Fibroblast of lung (primary cell): Measurements from ENCODE around the gene TDRD9.

Experiments used
- CTCF ChIP-seq, 2 donors: IDR thresholded peaks in 1 of 2; conservative IDR thresholded peaks in 1 of 2; 1 replicate in 1 of 2; 2 replicates in 1 of 2; pipeline ENCODE4 v1.5.1; 2011 to 2012; ENCODE audit warnings: low read length in 2 of 2, control low read depth in 1 of 2, inconsistent platforms in 1 of 2, low read depth in 1 of 2, mild to moderate bottlenecking in 1 of 2
- EZH2 ChIP-seq: IDR thresholded peaks from 2 replicates; pipeline ENCODE4 v1.5.1; 2012; ENCODE audit warnings: low read length, control low read depth, mild to moderate bottlenecking; ENCODE audit errors: missing control alignments

DNA sequence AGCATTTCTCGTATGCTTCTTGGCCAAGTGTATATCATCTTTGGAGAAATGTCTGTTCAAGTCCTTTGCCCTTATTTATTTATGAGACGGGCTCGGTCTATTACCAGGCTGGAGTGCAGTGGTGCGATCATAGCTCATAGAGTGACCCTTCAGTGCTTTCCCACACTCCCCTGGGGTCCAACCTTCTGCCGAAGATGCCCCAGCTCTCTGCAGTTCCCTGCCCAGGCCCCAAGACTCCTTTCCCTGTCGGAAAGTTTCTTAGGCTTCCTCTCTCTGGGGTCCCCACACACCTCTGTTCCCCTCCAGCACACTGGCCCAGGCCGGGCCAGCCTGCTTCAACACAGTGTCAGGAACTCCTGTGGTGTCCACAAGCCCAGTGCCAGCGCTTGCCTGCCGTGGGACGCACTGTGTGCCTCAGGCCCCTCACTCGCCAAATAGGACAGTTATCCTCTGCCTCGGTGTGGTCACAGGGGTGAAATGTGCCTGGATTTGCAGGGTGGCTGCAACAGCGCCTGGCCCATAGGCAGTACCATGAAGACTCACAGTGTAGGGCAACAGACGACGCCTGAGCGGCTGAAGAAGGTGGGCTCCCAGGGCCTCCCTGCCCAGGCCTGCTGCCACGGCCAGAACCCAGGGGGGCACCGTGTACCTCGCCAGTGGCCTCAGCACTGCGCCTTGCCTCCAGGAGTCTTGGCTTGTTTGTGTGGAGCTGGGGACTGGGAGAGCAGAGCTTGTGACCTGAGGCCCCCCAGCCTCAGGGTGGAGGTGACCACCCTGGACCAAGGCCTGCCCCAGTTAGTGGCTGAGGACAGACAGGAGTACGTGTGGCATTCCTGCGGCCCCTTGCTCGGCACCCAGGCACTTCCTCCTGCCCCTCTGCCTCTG is 152.4 kb downstream of the TDRD9 start:
- TF ChIP-seq CTCF (conservative IDR thresholded peaks at IDR 0.05 in 1 of 2, IDR thresholded peaks at IDR 0.05 in 1 of 2; ENCODE audit: low read depth in 1 of 2, low read length in 2 of 2) (no peak), EZH2 (no peak)
